ENCODE data around the gene ARHGDIA.

ARHGDIA gene

GRCh38 chr17:81898029-81898866, 27.1 kb upstream of the ARHGDIA start:
- H3K4me3 ChIP-seq (ENCODE audit: low read depth, low read length), result no peak overlapping the region
- TF ChIP-seq CTCF (IDR thresholded peaks at IDR 0.05; ENCODE audit: low read depth, low read length, missing control alignments), result no peak
- peak; percentile 79 for DNase-seq (ENCODE audit: low read depth)
- in situ Hi-C loops (cut with HindIII; ENCODE audit: low sequenced_read_pairs), result no loop called here

GRCh38 chr17:81895400-81895799, 24.3 kb upstream of the ARHGDIA start:
- no peak for DNase-seq (ENCODE audit: low read depth)
- no peak for TF ChIP-seq CTCF (IDR thresholded peaks at IDR 0.05; ENCODE audit: low read depth, low read length, missing control alignments)
- H3K4me3 ChIP-seq (ENCODE audit: low read depth, low read length), result no peak overlapping the region
- in situ Hi-C loops (cut with HindIII; ENCODE audit: low sequenced_read_pairs), result no loop called here

GRCh38 chr17:81891303-81891552, 20.1 kb upstream of the ARHGDIA start:
- in situ Hi-C loops (cut with HindIII; ENCODE audit: low sequenced_read_pairs), result no loop called here
- DNase-seq (ENCODE audit: low read depth), result no peak
- no peak for TF ChIP-seq CTCF (IDR thresholded peaks at IDR 0.05; ENCODE audit: low read depth, low read length, missing control alignments)
- peak overlapping the region; percentile 79 for H3K4me3 ChIP-seq (ENCODE audit: low read depth, low read length)

- in situ Hi-C loops (cut with HindIII; ENCODE audit: low sequenced_read_pairs), result no loop called here
These were observed 19.5 kb upstream of the ARHGDIA start for GRCh38 chr17:81890447-81891302.

GRCh38 chr17:81889602-81890001, 18.5 kb upstream of the ARHGDIA start:
- no peak for TF ChIP-seq CTCF (IDR thresholded peaks at IDR 0.05; ENCODE audit: low read depth, low read length, missing control alignments)
- DNase-seq (ENCODE audit: low read depth), result no peak
- in situ Hi-C loops (cut with HindIII; ENCODE audit: low sequenced_read_pairs), result no loop called here
- H3K4me3 ChIP-seq (ENCODE audit: low read depth, low read length), result peak overlapping the region; percentile 79

More at GRCh38 chr17:81890447-81891302, 19.5 kb upstream of the ARHGDIA start:
- TF ChIP-seq CTCF (IDR thresholded peaks at IDR 0.05; ENCODE audit: low read depth, low read length, missing control alignments), result no peak
- DNase-seq (ENCODE audit: low read depth), result no peak
- H3K4me3 ChIP-seq (ENCODE audit: low read depth, low read length), result peak overlapping the region; percentile 79

GRCh38 chr17:81888988-81889595, 18.0 kb upstream of the ARHGDIA start:
- H3K4me3 ChIP-seq (ENCODE audit: low read depth, low read length), result no peak overlapping the region
- TF ChIP-seq CTCF (IDR thresholded peaks at IDR 0.05; ENCODE audit: low read depth, low read length, missing control alignments), result no peak
- in situ Hi-C loops (cut with HindIII; ENCODE audit: low sequenced_read_pairs), result no loop called here
- DNase-seq (ENCODE audit: low read depth), result no peak
